ENCODE data around the gene MAP2K6.

MAP2K6 gene

DNA sequence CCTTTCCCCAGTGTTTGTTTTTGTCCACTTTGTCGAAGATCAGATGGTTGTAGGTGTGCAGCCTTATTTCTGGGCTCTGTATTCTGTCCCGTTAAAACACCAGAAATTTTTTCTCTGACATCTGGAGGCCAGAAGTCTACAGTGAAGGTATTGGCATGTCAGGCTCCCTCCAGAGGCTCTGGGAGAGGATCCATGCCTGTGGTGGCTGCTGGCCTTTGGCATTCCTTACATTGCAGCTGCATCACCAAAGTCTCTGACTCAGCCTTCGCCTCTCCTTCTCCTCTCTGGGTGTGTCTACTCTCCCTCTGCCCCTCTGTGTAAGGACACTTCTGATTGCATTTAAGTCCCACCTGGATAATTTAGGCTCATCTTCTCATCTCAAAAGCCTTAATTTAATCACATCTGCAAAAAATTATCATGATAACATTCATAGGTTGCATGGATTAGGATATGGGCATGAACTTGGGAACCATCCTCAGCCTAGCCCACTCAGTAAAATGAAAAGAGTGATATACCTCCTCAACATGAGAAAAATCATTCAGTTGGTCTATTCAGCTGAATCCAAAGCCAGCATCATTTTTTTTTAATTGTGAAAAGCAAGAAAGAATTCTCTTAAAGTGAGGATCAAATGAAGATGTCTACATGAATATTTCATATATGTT, 78.0 kb downstream of the MAP2K6 start:
- DNase-seq (ENCODE audit: low read depth in 2 of 2), result no peak

GRCh38 chr17:69495787-69496186, 81.3 kb downstream of the MAP2K6 start:
- DNase-seq (ENCODE audit: low read depth in 2 of 2), result no peak

GRCh38 chr17:69497161-69497560, 82.7 kb downstream of the MAP2K6 start:
- DNase-seq (ENCODE audit: low read depth in 2 of 2), result no peak

DNA sequence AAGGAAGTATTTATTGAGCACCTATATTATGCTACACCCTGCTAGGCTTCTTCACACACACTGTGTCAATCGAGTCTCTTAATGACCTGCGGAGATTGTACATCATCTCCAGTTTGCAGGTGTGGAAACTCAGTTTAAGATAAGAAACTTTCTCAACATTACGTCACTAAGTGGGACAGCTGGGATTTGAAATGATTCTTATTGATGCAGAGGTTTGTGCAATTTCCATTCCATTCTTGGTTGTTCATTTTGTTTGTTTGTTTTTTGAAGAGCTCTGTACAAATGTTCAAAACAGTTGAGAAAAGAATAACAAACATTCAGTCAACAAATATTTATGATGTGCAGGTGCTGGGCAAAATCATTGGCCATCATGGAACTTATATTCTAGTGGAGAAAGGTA, 84.8 kb downstream of the MAP2K6 start:
- no peak for DNase-seq (ENCODE audit: low read depth in 2 of 2)

DNA sequence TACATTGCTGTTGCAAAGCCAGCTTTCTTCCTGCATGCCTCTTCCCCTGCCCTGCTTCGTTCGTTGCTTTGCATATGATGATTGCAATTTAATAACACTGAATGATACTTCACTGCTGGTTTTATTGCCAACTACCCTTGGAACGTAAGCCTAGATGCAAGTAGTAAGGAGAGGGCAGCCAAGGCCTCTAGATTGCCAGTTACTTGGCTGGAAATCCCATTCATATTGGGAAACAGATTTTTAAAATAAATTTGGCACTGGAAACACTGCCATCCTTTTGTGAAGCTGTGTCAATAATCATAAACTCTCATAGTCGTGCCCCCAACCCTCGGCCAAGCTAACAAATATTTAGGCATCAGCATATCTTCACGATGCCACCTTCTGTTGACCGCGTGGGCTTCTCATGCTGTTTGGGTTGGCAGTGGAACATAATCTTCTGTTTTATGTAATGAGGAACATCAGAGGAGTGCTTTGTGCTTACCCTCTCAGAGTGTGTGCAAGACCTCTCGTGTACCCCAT, 86.5 kb downstream of the MAP2K6 start:
- no peak for DNase-seq (ENCODE audit: low read depth in 2 of 2)

DNA sequence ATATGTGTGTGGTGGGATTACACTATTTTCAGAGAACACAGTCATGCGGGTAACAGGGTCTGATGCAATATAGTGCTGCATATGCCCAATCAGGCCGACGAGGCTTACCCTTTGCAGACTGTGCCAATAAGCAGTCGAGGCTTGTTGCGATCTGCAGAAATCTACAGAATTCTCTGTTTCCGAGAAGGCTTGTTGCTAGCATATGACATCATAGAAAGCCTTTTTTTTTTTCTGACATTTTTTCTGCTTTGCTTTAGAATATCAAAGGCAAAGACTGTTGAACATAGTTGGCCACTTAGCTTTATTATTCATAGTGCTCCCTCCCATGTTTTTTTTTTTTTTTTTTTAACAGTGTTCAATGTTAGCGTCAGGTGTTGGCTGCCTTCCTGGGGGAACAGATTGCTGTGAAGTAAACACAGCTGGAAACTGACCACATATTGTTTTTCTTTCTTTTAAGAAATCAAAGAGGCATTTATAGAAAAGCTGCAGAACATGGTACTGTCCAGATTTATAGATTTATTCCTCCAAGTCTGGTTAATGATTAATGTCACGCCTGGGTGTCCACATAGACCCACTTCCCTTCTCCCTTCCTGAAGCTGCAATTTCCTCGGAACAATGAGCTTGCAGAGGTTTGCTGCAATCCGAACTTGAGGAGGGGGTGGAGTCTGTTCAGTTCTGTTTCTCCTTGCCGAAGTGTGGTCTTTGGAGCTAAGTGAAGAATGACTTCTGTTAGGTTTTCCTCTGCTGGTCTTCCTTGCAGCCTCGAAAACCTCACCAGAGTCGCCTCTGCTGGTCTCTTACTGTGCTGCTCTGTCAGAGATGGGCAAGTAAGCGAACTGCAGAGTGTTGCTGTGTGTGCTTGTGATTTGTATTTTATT, 87.3 kb downstream of the MAP2K6 start:
- no peak for DNase-seq (ENCODE audit: low read depth in 2 of 2)

GRCh38 chr17:69503711-69504110, 89.2 kb downstream of the MAP2K6 start:
- DNase-seq (ENCODE audit: low read depth in 2 of 2), result no peak

GRCh38 chr17:69505740-69506139, 91.2 kb downstream of the MAP2K6 start:
- DNase-seq (ENCODE audit: low read depth in 2 of 2), result no peak

- DNase-seq (ENCODE audit: low read depth in 2 of 2), result no peak
These were observed 92.0 kb downstream of the MAP2K6 start for GRCh38 chr17:69506489-69506888.

GRCh38 chr17:69508814-69509213, 94.3 kb downstream of the MAP2K6 start:
- DNase-seq (ENCODE audit: low read depth in 2 of 2), result no peak

- no peak for DNase-seq (ENCODE audit: low read depth in 2 of 2)
These were observed 96.8 kb downstream of the MAP2K6 start for GRCh38 chr17:69511250-69511649.

DNA sequence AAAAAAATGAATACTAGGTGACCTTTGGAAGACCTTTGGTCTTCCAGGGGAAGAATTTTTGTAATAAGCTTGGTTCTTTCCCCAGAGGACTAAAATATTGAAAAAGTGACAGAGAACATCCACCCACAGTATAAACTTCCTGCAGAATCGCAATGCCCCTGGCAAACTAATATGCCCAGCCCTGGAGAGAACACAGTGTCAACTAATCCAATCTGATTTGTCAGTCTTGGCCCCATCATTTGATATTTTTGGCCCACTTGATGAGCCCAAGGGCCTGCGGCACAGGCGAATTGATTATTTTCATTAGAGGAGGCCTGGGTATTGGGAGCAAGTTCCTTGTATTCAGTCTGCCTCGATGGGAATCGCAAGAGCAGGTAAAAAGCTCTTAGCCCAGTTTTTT, 98.4 kb downstream of the MAP2K6 start:
- DNase-seq (ENCODE audit: low read depth in 2 of 2), result no peak

GRCh38 chr17:69516225-69516624, 101.7 kb downstream of the MAP2K6 start:
- DNase-seq (ENCODE audit: low read depth in 2 of 2), result no peak

- DNase-seq (ENCODE audit: low read depth in 2 of 2), result no peak
These were observed 102.4 kb downstream of the MAP2K6 start for GRCh38 chr17:69516911-69517310.

- no peak for DNase-seq (ENCODE audit: low read depth in 2 of 2)
These were observed 104.5 kb downstream of the MAP2K6 start for GRCh38 chr17:69518951-69519350.

DNA sequence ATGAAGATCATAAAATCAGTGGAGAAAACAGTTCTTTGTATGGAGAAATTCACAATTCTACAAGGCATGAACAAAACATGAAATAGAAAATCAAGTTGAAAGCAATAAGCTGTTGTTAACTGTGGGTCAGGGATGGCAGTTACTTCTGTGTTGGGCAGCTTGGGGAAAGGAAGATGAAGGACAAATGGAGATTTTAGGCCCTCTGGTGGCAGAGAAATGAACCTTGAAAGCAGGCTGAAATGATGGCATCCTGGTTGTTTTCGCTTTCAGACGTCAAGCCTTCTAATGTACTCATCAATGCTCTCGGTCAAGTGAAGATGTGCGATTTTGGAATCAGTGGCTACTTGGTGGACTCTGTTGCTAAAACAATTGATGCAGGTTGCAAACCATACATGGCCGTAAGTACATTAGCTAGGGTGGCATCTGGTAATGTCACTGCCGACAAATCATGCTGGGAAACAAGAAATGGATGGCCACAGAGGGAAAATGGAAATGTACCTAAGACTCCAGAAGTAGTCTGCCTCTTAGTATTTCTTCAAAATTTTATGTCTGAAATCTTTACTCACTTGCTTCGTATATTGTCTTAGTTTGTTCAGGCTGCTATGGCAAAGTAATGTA, 108.9 kb downstream of the MAP2K6 start:
- DNase-seq (ENCODE audit: low read depth in 2 of 2), result no peak

- DNase-seq (ENCODE audit: low read depth in 2 of 2), result no peak
These were observed 110.4 kb downstream of the MAP2K6 start for GRCh38 chr17:69524854-69525253.

DNA sequence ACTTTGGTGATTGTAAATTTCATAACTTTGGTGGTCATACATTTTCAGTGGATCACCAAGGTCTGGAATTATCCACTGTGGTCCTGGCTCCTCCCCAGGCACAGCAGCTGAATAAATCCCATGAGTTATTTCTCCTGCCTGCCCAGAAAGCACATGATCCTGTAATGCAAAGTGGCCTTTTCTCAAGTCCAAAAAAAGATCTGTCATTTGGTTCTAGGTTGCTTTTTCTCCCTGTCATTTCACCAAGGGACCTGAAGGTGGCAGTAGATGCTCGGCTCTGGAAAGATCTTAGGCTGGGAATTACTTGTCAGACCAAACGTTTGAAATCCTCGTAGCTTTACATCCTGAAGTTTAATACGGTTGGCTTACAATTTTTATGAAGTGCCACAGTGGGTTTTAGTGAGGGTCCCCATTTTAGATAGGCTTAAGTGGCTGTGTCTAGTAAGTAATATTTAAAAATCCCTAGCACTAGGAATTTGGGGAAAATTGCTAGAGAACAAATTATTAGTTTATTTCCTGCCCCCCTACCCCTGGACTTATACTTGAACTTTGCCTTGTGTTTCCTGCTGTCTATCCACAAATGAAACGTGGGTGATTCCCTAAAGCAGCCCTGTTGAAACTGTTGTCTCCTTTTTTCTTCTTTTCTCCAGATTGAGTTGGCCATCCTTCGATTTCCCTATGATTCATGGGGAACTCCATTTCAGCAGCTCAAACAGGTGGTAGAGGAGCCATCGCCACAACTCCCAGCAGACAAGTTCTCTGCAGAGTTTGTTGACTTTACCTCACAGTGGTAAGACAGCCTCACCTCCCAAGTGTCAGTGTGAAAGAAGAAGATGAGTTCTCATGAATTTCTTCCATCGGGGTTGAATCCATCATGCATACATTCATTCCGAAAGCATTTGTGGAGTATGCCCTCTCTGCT, 111.7 kb downstream of the MAP2K6 start:
- DNase-seq (ENCODE audit: low read depth in 2 of 2), result no peak

GRCh38 chr17:69528035-69528434, 113.5 kb downstream of the MAP2K6 start:
- no peak for DNase-seq (ENCODE audit: low read depth in 2 of 2)

- no peak for DNase-seq (ENCODE audit: low read depth in 2 of 2)
These were observed 119.2 kb downstream of the MAP2K6 start for GRCh38 chr17:69533481-69534234.

DNA sequence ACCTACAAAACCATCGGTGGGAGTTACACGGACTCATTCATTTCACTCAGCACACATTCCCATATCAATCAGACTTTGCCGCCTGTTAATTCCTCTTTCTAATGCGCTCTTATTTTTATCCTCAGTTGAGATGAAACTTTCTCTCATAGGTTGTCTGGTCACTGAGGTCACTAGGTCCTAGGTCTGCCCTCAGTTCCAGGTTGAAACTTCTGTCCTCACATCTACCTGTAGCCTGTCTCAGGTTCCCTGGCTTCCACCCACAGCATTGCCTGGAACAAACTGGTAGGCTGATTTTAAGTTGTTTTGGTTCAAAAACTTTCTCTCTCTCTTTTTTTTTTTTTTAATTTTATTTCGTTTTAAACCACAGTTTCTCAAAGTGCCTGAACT, 119.7 kb downstream of the MAP2K6 start:
- no peak for DNase-seq (ENCODE audit: low read depth in 2 of 2)

All from stimulated activated CD8-positive, alpha-beta memory T cell treated with anti-CD3 and anti-CD28 coated beads, Interleukin-15, amount 100 ng/mL, for 48 hours (primary cell).